ENCODE data around the gene BRD9. TPM values are rescaled to one million over a fixed set of nuclear protein-coding genes. Genes with fewer than 3 reads are reported as not detected.

The BRD9 gene
- total and polyA plus RNA-seq, 2 of the 4 experiments (the other 2 are of a cell fraction): 22.0 to 43.4 TPM

GRCh38 chr5:893137-893506, 521 bp upstream of the BRD9 start:
- Histone ChIP-seq H3K79me1 (ENCODE audit: low read depth in 1 of 2, low read length in 2 of 2) (peaks cover 34 to 57% of the 10 kb centered on the region in 2 experiments), H4K8ac (ENCODE audit: low read depth in 2 of 2, low read length in 2 of 2) (peak overlapping the region; percentile 35 to 90; a peak in 2 of 4 replicates), H2AK9ac (replicated peaks; ENCODE audit: low read depth, low read length, poor library complexity) (peak overlapping the region; percentile 92), H2BK5ac (ENCODE audit: low read depth, low read length, poor library complexity, severe bottlenecking) (no peak overlapping the region), H4K20me1 (ENCODE audit: insufficient read depth, low read length) (no peaks in the 10 kb centered on the region; the same call in 1 of the 2 replicates), H3K4me3 (ENCODE audit: insufficient read depth, low read depth, low read length) (peak overlapping the region; percentile 100), H3K23ac (ENCODE audit: low read depth, low read length) (0 out of 2 replicates have a peak overlapping the region, but pooled peaks have one; percentile 42), H2AK5ac (ENCODE audit: low read depth, low read length) (peak overlapping the region; percentile 48; the same call in 1 of the 2 replicates), H4K5ac (ENCODE audit: low read depth, low read length) (no peak overlapping the region), H3K14ac (replicated peaks; ENCODE audit: low read depth, low read length) (no peak overlapping the region; the same call in 1 of the 2 replicates), H3K18ac (ENCODE audit: low read depth, low read length) (no peak overlapping the region), H3K4me1 (ENCODE audit: control insufficient read depth, insufficient read depth, low read length) (peaks cover 8% of the 10 kb centered on the region), H3K9me3 (ENCODE audit: control insufficient read depth, insufficient read depth, low read length) (no peaks in the 10 kb centered on the region), H3K9ac (ENCODE audit: low read depth, low read length) (peak overlapping the region; percentile 55; the same call in 1 of the 2 replicates), H3K27ac (ENCODE audit: insufficient read depth, low read length) (peak overlapping the region; percentile 57; the same call in 1 of the 2 replicates), H3K4me2 (ENCODE audit: low read depth, low read length) (peak overlapping the region; percentile 71), H3K56ac (ENCODE audit: extremely low read depth, insufficient read depth, low read length) (no peak overlapping the region; the same call in 1 of the 2 replicates), H3K4ac (ENCODE audit: low read depth, low read length) (peak overlapping the region; percentile 47), H3K27me3 (ENCODE audit: control insufficient read depth, insufficient read depth, low read length) (no peaks in the 10 kb centered on the region), H3K9me1 (ENCODE audit: insufficient read depth, low read length) (no peaks in the 10 kb centered on the region; the same call in 1 of the 2 replicates), H2BK120ac (ENCODE audit: low read depth, low read length) (no peak overlapping the region), H2AFZ (replicated peaks; ENCODE audit: low read length, poor library complexity) (peak overlapping the region; percentile 100), H2BK20ac (ENCODE audit: low read depth, low read length) (no peak overlapping the region), H2BK15ac (ENCODE audit: low read depth, low read length) (no peak overlapping the region), H4K91ac (ENCODE audit: insufficient read depth, low read depth, low read length) (no peak overlapping the region), H3K36me3 (ENCODE audit: control insufficient read depth, insufficient read depth, low read length) (peaks cover 29% of the 10 kb centered on the region)
- dilution Hi-C loops (cut with HindIII; ENCODE audit: low sequenced_read_pairs, unreplicated experiment): no loop called here
- no peak for TF ChIP-seq CHD1 (IDR thresholded peaks at IDR 0.05; ENCODE audit: low read depth, low read length)
- no peak for TF ChIP-seq POLR2A (IDR thresholded peaks at IDR 0.05; ENCODE audit: low read depth, low read length)
- no peak for TF ChIP-seq SMC3 (IDR thresholded peaks at IDR 0.05; ENCODE audit: low read depth, low read length)
- TF ChIP-seq MAFK (IDR thresholded peaks at IDR 0.05; ENCODE audit: low read depth, low read length): no peak
- TF ChIP-seq RFX5 (IDR thresholded peaks at IDR 0.05; ENCODE audit: low read depth, low read length): no peak
- TF ChIP-seq BHLHE40 (IDR thresholded peaks at IDR 0.05; ENCODE audit: low read depth, low read length): no peak
- no peak for TF ChIP-seq FOS (IDR thresholded peaks at IDR 0.05; ENCODE audit: low read depth, low read length)
- no peak for TF ChIP-seq MXI1 (IDR thresholded peaks at IDR 0.05; ENCODE audit: borderline replicate concordance, low read depth, low read length)
- TF ChIP-seq CEBPB (IDR thresholded peaks at IDR 0.05; ENCODE audit: low read depth, low read length): no peak
- TF ChIP-seq NFE2L2 (IDR thresholded peaks at IDR 0.05; ENCODE audit: low read depth, low read length): no peak
- TF ChIP-seq USF2 (IDR thresholded peaks at IDR 0.05; ENCODE audit: low read depth, low read length): no peak
- TF ChIP-seq CTCF (conservative IDR thresholded peaks at IDR 0.05; ENCODE audit: low read depth, low read length): no peak
- TF ChIP-seq RAD21 (IDR thresholded peaks at IDR 0.05; ENCODE audit: low read length): no peak
- no peak for TF ChIP-seq MAZ (IDR thresholded peaks at IDR 0.05; ENCODE audit: borderline replicate concordance, low read depth, low read length)
- no peak for TF ChIP-seq ELK1 (IDR thresholded peaks at IDR 0.05; ENCODE audit: borderline replicate concordance, low read depth, low read length)
- CTCF ChIA-PET: interaction anchor here (0.6 to 1.7 kb wide), 2 partner anchors 10 to 90 kb away, joined by 4 read pairs; no protein-coding TSS in a partner anchor
- in situ Hi-C loops (cut with MboI; ENCODE audit: low sequenced_read_pairs): no loop called here
- no TSS peak for BruUV-seq (replicated peaks)
- intact Hi-C loops (cut with micrococcal nuclease): no loop called here
- ATAC-seq (ENCODE audit: low read depth): peak; percentile 2
- DNase-seq: no peak
- POLR2A ChIA-PET (ENCODE audit: unreplicated experiment): no interaction called here
- 0% methylated on average over 27 of the region's 31 CpGs; no CpG with 5 or more reads in 1 of the 2 experiments for WGBS, 2 experiments (ENCODE audit: extremely low coverage in 2 of 2, insufficient read length in 1 of 2)

All from IMR-90 (cell line).